ENCODE data around the gene PRSS57. TPM values are rescaled to one million over a fixed set of nuclear protein-coding genes. Genes with fewer than 3 reads are reported as not detected.

The PRSS57 gene
- total RNA-seq, 1 experiment from 2014 or later = not detected

- no peaks in the 10 kb centered on the region for H3K36me3 ChIP-seq (ENCODE audit: control insufficient read depth, insufficient read depth, low read length)
- in situ Hi-C loops (cut with HindIII; ENCODE audit: low pct_unique_long_range_greater_than_20kb, low sequenced_read_pairs) (no loop called here), intact Hi-C loops (cut with micrococcal nuclease; ENCODE audit: unreplicated experiment) (no loop called here)
- BruUV-seq (replicated peaks) = TSS peak; percentile 92
- peak overlapping the region; percentile 4 to 27; a peak in 2 of 4 replicates for H3K4me3 ChIP-seq (ENCODE audit: low read depth in 2 of 2, low read length in 2 of 2)
- no peaks in the 10 kb centered on the region for H3K9me3 ChIP-seq (ENCODE audit: control insufficient read depth, insufficient read depth, low read depth, low read length)
- peak overlapping the region; percentile 66 for H3K27ac ChIP-seq (ENCODE audit: low read length)
- no peaks in the 10 kb centered on the region for H3K27me3 ChIP-seq (ENCODE audit: control insufficient read depth, insufficient read depth, low read length)
- ChIA-PET CTCF (interaction anchor here (0.6 to 0.7 kb wide), 5 partner anchors 21 to 245 kb away, joined by 3 to 4 read pairs (median 3); no protein-coding TSS in a partner anchor), POLR2A (interaction anchor here (0.6 to 0.9 kb wide), 2 partner anchors 26 to 74 kb away, joined by 3 to 5 read pairs; no protein-coding TSS in a partner anchor)
- peaks cover 22% of the 10 kb centered on the region for H3K4me1 ChIP-seq (ENCODE audit: control insufficient read depth, insufficient read depth, low read length)
- ATAC-seq (peak; percentile 5; the same call in 1 of the 2 replicates), DNase-seq (ENCODE audit: low read depth, low spot score) (no peak)
- no peak for TF ChIP-seq REST (IDR thresholded peaks at IDR 0.05; ENCODE audit: insufficient read depth in 1 of 2, low read depth in 2 of 2, low read length in 1 of 2)
- no peak for TF ChIP-seq CTCF (IDR thresholded peaks at IDR 0.05)
- TF ChIP-seq POLR2AphosphoS5 (IDR thresholded peaks at IDR 0.05; ENCODE audit: low read depth, low read length) = no peak
- no peak for TF ChIP-seq SIN3A (IDR thresholded peaks at IDR 0.05; ENCODE audit: borderline replicate concordance, insufficient read depth, low read depth, low read length)
- no peak for TF ChIP-seq TCF7L2 (IDR thresholded peaks at IDR 0.05; ENCODE audit: low read depth, low read length)
Observed at GRCh38 chr19:677601-678436, 17.4 kb downstream of the PRSS57 start.

- Histone ChIP-seq H3K4me3 (ENCODE audit: low read depth in 2 of 2, low read length in 2 of 2) (peak overlapping the region; percentile 13 to 68; a peak in 3 of 4 replicates), H3K27me3 (ENCODE audit: control insufficient read depth, insufficient read depth, low read length) (no peaks in the 10 kb centered on the region), H3K27ac (ENCODE audit: low read length) (no peak overlapping the region), H3K4me1 (ENCODE audit: control insufficient read depth, insufficient read depth, low read length) (peaks cover 22% of the 10 kb centered on the region), H3K36me3 (ENCODE audit: control insufficient read depth, insufficient read depth, low read length) (no peaks in the 10 kb centered on the region), H3K9me3 (ENCODE audit: control insufficient read depth, insufficient read depth, low read depth, low read length) (no peaks in the 10 kb centered on the region)
- intact Hi-C loops (cut with micrococcal nuclease; ENCODE audit: unreplicated experiment) = no loop called here
- in situ Hi-C loops (cut with HindIII; ENCODE audit: low pct_unique_long_range_greater_than_20kb, low sequenced_read_pairs) = no loop called here
- no peak for TF ChIP-seq POLR2AphosphoS5 (IDR thresholded peaks at IDR 0.05; ENCODE audit: low read depth, low read length)
- no peak for TF ChIP-seq CTCF (IDR thresholded peaks at IDR 0.05)
- no peak for TF ChIP-seq REST (IDR thresholded peaks at IDR 0.05; ENCODE audit: insufficient read depth in 1 of 2, low read depth in 2 of 2, low read length in 1 of 2)
- TF ChIP-seq SIN3A (IDR thresholded peaks at IDR 0.05; ENCODE audit: borderline replicate concordance, insufficient read depth, low read depth, low read length) = no peak
- no peak for TF ChIP-seq TCF7L2 (IDR thresholded peaks at IDR 0.05; ENCODE audit: low read depth, low read length)
- no TSS peak for BruUV-seq (replicated peaks)
- CTCF ChIA-PET = interaction anchor here (0.6 kb wide), 3 partner anchors 22 to 52 kb away, joined by 3 to 4 read pairs (median 3); no protein-coding TSS in a partner anchor
- no peak for DNase-seq (ENCODE audit: low read depth, low spot score)
- POLR2A ChIA-PET = interaction anchor here (0.6 to 0.9 kb wide), 3 partner anchors 27 to 74 kb away, joined by 3 to 5 read pairs (median 3); no protein-coding TSS in a partner anchor
- ATAC-seq = peak; percentile 38
Observed at GRCh38 chr19:677201-677600, 18.1 kb downstream of the PRSS57 start.

All from Panc1 (cell line).